Prostate gland (tissue), 2 donors: ENCODE results near the gene MTM1. TPM values are rescaled to one million over a fixed set of nuclear protein-coding genes. Genes with fewer than 3 reads are reported as not detected.
A peak's percentile ranks its signal among the peaks of the same experiment; 100 is the strongest.

Experiments used
- DNase-seq: peaks from one replicate; pipeline ENCODE4 v3.0.0-alpha.2; 2019; ENCODE audit warnings: low spot score
- H3K27ac ChIP-seq, 2 donors: fragments of 200-600 bp; sonication (generic); 2 replicates each; pipeline ENCODE4 v1.5.1; 2017 to 2019
- H3K27me3 ChIP-seq: fragments of 200-600 bp; sonication (generic); replicated peaks from 2 replicates; pipeline ENCODE4 v1.5.1; 2019; ENCODE audit not compliant: insufficient read depth
- H3K36me3 ChIP-seq, 2 donors: fragments of 200-600 bp; sonication (generic); 1 replicate in 1 of 2; 2 replicates in 1 of 2; pipeline versions ENCODE4 v1.5.1 to v1.8.1; 2017 to 2019
- H3K4me1 ChIP-seq: fragments of 200-600 bp; sonication (generic); replicated peaks from 2 replicates; pipeline ENCODE4 v1.5.1; 2019
- H3K4me3 ChIP-seq, 2 donors: fragments of 200-600 bp; sonication (generic); 2 replicates each; pipeline ENCODE4 v1.5.1; 2017 to 2019
- H3K9me3 ChIP-seq: fragments of 200-600 bp; sonication (generic); 2 replicates; pipeline ENCODE4 v1.5.1; 2017
- POLR2A ChIP-seq: fragments of 450-650 bp; IDR thresholded peaks from one replicate; pipeline ENCODE4 v1.6.1; 2016; ENCODE audit warnings: antibody characterized with exemption, mild to moderate bottlenecking
- POLR2AphosphoS5 ChIP-seq: sonication (generic); formaldehyde crosslinking; IDR thresholded peaks from one replicate; pipeline ENCODE4 v1.6.1; 2017; ENCODE audit warnings: antibody characterized with exemption
- WGBS: methylation state at CpG from one replicate; pipeline ENCODE4 v1.1.5; 2018; 5-methylcytosine and 5-hydroxymethylcytosine counted together
- intact Hi-C: fragments of 100-400 bp; cut with DNase I; formaldehyde crosslinking; loops from one replicate; pipeline ENCODE4 v1.14.2; 2022
- total RNA-seq, 2 donors: library from RNA; depleted of rRNA; stranded (reverse); fragments of >200 nt; gene quantifications; one replicate each; pipeline ENCODE4 v1.1.0, GENCODE V29; 2016
- TF ChIP-seq, protein P1 (sequence below), 4 experiments: fragments of 200-600 bp in 2 of 4; fragments of 450-650 bp in 2 of 4; sonication (generic) in 2 of 4; IDR thresholded peaks; 1 replicate in 3 of 4; 2 replicates in 1 of 4; pipeline ENCODE4 v1.5.1; 2016 to 2019; ENCODE audit warnings: antibody characterized with exemption in 4 of 4, mild to moderate bottlenecking in 2 of 4, moderate library complexity in 2 of 4

Gene MTM1
- total RNA-seq, 2 donors from 2014 or later: 10.3 to 30.2 TPM

GRCh38 chrX:150564838-150565237, 3.6 kb upstream of the MTM1 start:
- intact Hi-C loops: loop anchor here (10.0 kb wide), 1 partner anchor 60 kb away; no protein-coding TSS in a partner anchor
- no peak for DNase-seq
- Histone ChIP-seq H3K27me3 (no peaks in the 10 kb centered on the region), H3K9me3 (no peaks in the 10 kb centered on the region), H3K36me3 (no peaks in the 10 kb centered on the region), H3K27ac (no peak overlapping the region), H3K4me3 (no peak overlapping the region), H3K4me1 (no peaks in the 10 kb centered on the region)
- TF ChIP-seq, protein P1, sequence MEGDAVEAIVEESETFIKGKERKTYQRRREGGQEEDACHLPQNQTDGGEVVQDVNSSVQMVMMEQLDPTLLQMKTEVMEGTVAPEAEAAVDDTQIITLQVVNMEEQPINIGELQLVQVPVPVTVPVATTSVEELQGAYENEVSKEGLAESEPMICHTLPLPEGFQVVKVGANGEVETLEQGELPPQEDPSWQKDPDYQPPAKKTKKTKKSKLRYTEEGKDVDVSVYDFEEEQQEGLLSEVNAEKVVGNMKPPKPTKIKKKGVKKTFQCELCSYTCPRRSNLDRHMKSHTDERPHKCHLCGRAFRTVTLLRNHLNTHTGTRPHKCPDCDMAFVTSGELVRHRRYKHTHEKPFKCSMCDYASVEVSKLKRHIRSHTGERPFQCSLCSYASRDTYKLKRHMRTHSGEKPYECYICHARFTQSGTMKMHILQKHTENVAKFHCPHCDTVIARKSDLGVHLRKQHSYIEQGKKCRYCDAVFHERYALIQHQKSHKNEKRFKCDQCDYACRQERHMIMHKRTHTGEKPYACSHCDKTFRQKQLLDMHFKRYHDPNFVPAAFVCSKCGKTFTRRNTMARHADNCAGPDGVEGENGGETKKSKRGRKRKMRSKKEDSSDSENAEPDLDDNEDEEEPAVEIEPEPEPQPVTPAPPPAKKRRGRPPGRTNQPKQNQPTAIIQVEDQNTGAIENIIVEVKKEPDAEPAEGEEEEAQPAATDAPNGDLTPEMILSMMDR (IDR thresholded peaks at IDR 0.05): no peak
- TF ChIP-seq POLR2AphosphoS5 (no peak), POLR2A (no peak)
- WGBS: 61% methylated on average over 3 of the region's 3 CpGs

GRCh38 chrX:150565551-150565950, 2.9 kb upstream of the MTM1 start:
- Histone ChIP-seq H3K27me3 (no peaks in the 10 kb centered on the region), H3K4me3 (no peak overlapping the region)

DNA sequence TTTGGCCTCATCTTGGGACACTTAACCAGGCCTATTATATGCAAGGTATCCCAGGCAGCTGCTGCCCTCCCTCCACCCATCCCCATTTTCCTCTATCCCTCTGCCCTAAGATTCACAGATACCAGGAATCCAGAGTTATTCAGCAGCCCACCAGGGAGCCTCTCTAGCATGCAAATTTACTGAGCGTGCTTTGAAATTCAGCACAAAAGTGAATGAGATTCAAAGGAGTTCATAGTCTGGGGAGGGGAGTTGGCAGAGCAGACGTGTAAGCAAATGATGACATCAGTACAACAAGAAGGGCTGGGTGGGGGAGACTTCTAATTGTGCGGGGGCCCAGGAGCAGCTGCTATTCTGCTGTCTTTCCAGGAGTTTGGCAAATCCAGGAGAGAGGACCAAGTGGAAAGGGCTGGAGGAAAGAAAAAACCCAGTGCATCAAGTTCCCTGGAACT, 1.7 kb upstream of the MTM1 start:
- TF ChIP-seq POLR2AphosphoS5 (no peak), POLR2A (no peak)
- TF ChIP-seq, protein P1 (IDR thresholded peaks at IDR 0.05): no peak
- Histone ChIP-seq H3K4me1 (no peaks in the 10 kb centered on the region), H3K27ac (no peak overlapping the region), H3K36me3 (no peaks in the 10 kb centered on the region), H3K4me3 (no peak overlapping the region), H3K27me3 (no peaks in the 10 kb centered on the region), H3K9me3 (no peaks in the 10 kb centered on the region)
- WGBS: 66% methylated on average over 3 of the region's 3 CpGs
- DNase-seq: no peak
- intact Hi-C loops: loop anchor here (10.0 kb wide), 1 partner anchor 62 kb away; no protein-coding TSS in a partner anchor

More at GRCh38 chrX:150565551-150565950, 2.9 kb upstream of the MTM1 start:
- intact Hi-C loops: loop anchor here (10.0 kb wide), 1 partner anchor 61 kb away; no protein-coding TSS in a partner anchor
- 92% methylated on average over 5 of the region's 5 CpGs for WGBS
- H3K27ac ChIP-seq: no peak overlapping the region
- H3K4me1 ChIP-seq: no peaks in the 10 kb centered on the region
- TF ChIP-seq POLR2AphosphoS5 (no peak), POLR2A (no peak)
- no peaks in the 10 kb centered on the region for H3K36me3 ChIP-seq
- DNase-seq: no peak
- no peaks in the 10 kb centered on the region for H3K9me3 ChIP-seq

- no peak overlapping the region for H3K27ac ChIP-seq
- no peaks in the 10 kb centered on the region for H3K36me3 ChIP-seq
- H3K27me3 ChIP-seq: no peaks in the 10 kb centered on the region
- intact Hi-C loops: loop anchor here (10.0 kb wide), 1 partner anchor 63 kb away; no protein-coding TSS in a partner anchor
- no peak overlapping the region for H3K4me3 ChIP-seq
- WGBS: 52% methylated on average over 23 of the region's 23 CpGs
- TF ChIP-seq POLR2AphosphoS5: no peak
- TF ChIP-seq, protein P1 (IDR thresholded peaks at IDR 0.05): no peak
- TF ChIP-seq POLR2A: no peak
- no peaks in the 10 kb centered on the region for H3K9me3 ChIP-seq
- no peak for DNase-seq
- no peaks in the 10 kb centered on the region for H3K4me1 ChIP-seq
These were observed 639 bp upstream of the MTM1 start for GRCh38 chrX:150567645-150568319.

DNA sequence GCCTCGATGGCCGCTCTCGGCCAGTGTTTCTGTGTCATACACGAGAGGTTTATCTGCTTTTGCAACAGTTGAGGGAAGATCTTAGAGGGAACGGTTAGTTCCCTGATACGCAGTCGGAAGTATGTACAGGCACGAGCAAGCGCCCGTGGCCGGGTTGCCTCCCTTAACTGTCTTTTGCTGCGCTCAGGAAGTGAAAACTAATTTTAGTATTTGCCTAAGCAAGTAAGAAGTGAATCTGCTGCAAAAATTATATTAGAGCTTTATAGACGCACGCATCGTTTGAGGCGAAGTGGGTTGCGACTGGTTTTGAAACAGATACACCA, 695 bp downstream of the MTM1 start:
- 7% methylated on average over 10 of the region's 17 CpGs for WGBS
- DNase-seq: no peak
- intact Hi-C loops: loop anchor here (10.0 kb wide), 1 partner anchor 64 kb away; no protein-coding TSS in a partner anchor
- Histone ChIP-seq H3K27ac (peak overlapping the region; percentile 74 to 77), H3K36me3 (no peaks in the 10 kb centered on the region), H3K4me1 (no peaks in the 10 kb centered on the region), H3K27me3 (no peaks in the 10 kb centered on the region), H3K4me3 (peak overlapping the region; percentile 60), H3K9me3 (no peaks in the 10 kb centered on the region)
- TF ChIP-seq POLR2AphosphoS5: no peak
- TF ChIP-seq, protein P1 (IDR thresholded peaks at IDR 0.05): no peak
- TF ChIP-seq POLR2A: no peak
